ENCODE measurements around the gene PPP1R1C. TPM values are rescaled to one million over a fixed set of nuclear protein-coding genes. Genes with fewer than 3 reads are reported as not detected.
"Not testable (repeated sequence)": the region's sequence is repeated elsewhere in the genome, so short reads cannot be mapped to it uniquely, and the experiment has no call there.

The PPP1R1C gene
- 2.7 and 4.8 TPM in 2 replicates for total RNA-seq (2014; rRNA removed; shearing (Covaris generic))
- not detected in 2 replicates for polyA plus RNA-seq (2014; cell fraction: nucleus; rRNA removed)

GRCh38 chr2:181985632-181986205, at the start of gene PPP1R1C:
PPP1R1C (plus strand) TSS chr2:181985853; CDS start chr2:181986111, 258 bp downstream.
- DNase-seq (ENCODE audit: extremely low read depth, low read depth): no peak

GRCh38 chr2:181937473-181937872, 48.2 kb upstream of the PPP1R1C start:
- no peak for DNase-seq (ENCODE audit: extremely low read depth, low read depth)

GRCh38 chr2:181943411-181944124, 42.1 kb upstream of the PPP1R1C start:
- no peak for DNase-seq (ENCODE audit: extremely low read depth, low read depth)

- DNase-seq (ENCODE audit: extremely low read depth, low read depth): no peak
Observed at GRCh38 chr2:181944164-181944913, 41.3 kb upstream of the PPP1R1C start.

- no peak for DNase-seq (ENCODE audit: extremely low read depth, low read depth)
Observed at GRCh38 chr2:181944914-181945291, 40.8 kb upstream of the PPP1R1C start.

- no peak for DNase-seq (ENCODE audit: extremely low read depth, low read depth)
Observed at GRCh38 chr2:181946444-181947127, 39.1 kb upstream of the PPP1R1C start.

- no peak for DNase-seq (ENCODE audit: extremely low read depth, low read depth)
Observed at GRCh38 chr2:181947273-181947672, 38.4 kb upstream of the PPP1R1C start.

GRCh38 chr2:181948227-181948626, 37.4 kb upstream of the PPP1R1C start:
- no peak for DNase-seq (ENCODE audit: extremely low read depth, low read depth)

- DNase-seq (ENCODE audit: extremely low read depth, low read depth): no peak
Observed at GRCh38 chr2:181949047-181949446, 36.6 kb upstream of the PPP1R1C start.

- DNase-seq (ENCODE audit: extremely low read depth, low read depth): no peak
Observed at GRCh38 chr2:181952404-181953226, 33.0 kb upstream of the PPP1R1C start.

- peak; percentile 59 for DNase-seq (ENCODE audit: extremely low read depth, low read depth)
Observed at GRCh38 chr2:181953881-181954537, 31.6 kb upstream of the PPP1R1C start.

- DNase-seq (ENCODE audit: extremely low read depth, low read depth): no peak
Observed at GRCh38 chr2:181954538-181954883, 31.1 kb upstream of the PPP1R1C start.

- DNase-seq (ENCODE audit: extremely low read depth, low read depth): peak; percentile 26
Observed at GRCh38 chr2:181955010-181955409, 30.6 kb upstream of the PPP1R1C start.

- DNase-seq (ENCODE audit: extremely low read depth, low read depth): not testable (repeated sequence)
Observed at GRCh38 chr2:181955866-181956265, 29.8 kb upstream of the PPP1R1C start.

GRCh38 chr2:181957668-181958067, 28.0 kb upstream of the PPP1R1C start:
- no peak for DNase-seq (ENCODE audit: extremely low read depth, low read depth)

- DNase-seq (ENCODE audit: extremely low read depth, low read depth): no peak
Observed at GRCh38 chr2:181958726-181959125, 26.9 kb upstream of the PPP1R1C start.

- DNase-seq (ENCODE audit: extremely low read depth, low read depth): no peak
Observed at GRCh38 chr2:181959508-181959907, 26.1 kb upstream of the PPP1R1C start.

- not testable (repeated sequence) for DNase-seq (ENCODE audit: extremely low read depth, low read depth)
Observed at GRCh38 chr2:181961167-181961566, 24.5 kb upstream of the PPP1R1C start.

- DNase-seq (ENCODE audit: extremely low read depth, low read depth): no peak
Observed at GRCh38 chr2:181962142-181962541, 23.5 kb upstream of the PPP1R1C start.

Data from NCI-H460 (cell line).